Measurements from ENCODE around the gene DLG2.

The DLG2 gene

GRCh38 chr11:83827940-83828554 lies 1799.1 kb downstream of the DLG2 start:
- peak overlapping the region; percentile 60 for H2AFZ ChIP-seq (ENCODE audit: low read depth, low read length)
- H3K36me3 ChIP-seq (ENCODE audit: insufficient read depth, low read length) = no peaks in the 10 kb centered on the region
- no peaks in the 10 kb centered on the region for H3K27me3 ChIP-seq (ENCODE audit: insufficient read depth, low read length)
- H3K4me1 ChIP-seq (ENCODE audit: insufficient read depth, low read length) = no peaks in the 10 kb centered on the region
- H3K9me3 ChIP-seq (ENCODE audit: low read length) = no peaks in the 10 kb centered on the region
- no peak overlapping the region for H3K4me3 ChIP-seq (ENCODE audit: low read length)

GRCh38 chr11:83827520-83827919 lies 1799.6 kb downstream of the DLG2 start:
- no peaks in the 10 kb centered on the region for H3K27me3 ChIP-seq (ENCODE audit: insufficient read depth, low read length)
- H2AFZ ChIP-seq (ENCODE audit: low read depth, low read length) = peak overlapping the region; percentile 60
- no peaks in the 10 kb centered on the region for H3K36me3 ChIP-seq (ENCODE audit: insufficient read depth, low read length)
- no peak overlapping the region for H3K4me3 ChIP-seq (ENCODE audit: low read length)
- H3K4me1 ChIP-seq (ENCODE audit: insufficient read depth, low read length) = no peaks in the 10 kb centered on the region
- H3K9me3 ChIP-seq (ENCODE audit: low read length) = no peaks in the 10 kb centered on the region

GRCh38 chr11:83826078-83826477 lies 1801.1 kb downstream of the DLG2 start:
- Histone ChIP-seq H2AFZ (ENCODE audit: low read depth, low read length) (no peak overlapping the region), H3K27me3 (ENCODE audit: insufficient read depth, low read length) (peaks cover 5% of the 10 kb centered on the region), H3K9me3 (ENCODE audit: low read length) (no peaks in the 10 kb centered on the region), H3K4me1 (ENCODE audit: insufficient read depth, low read length) (no peaks in the 10 kb centered on the region), H3K4me3 (ENCODE audit: low read length) (no peak overlapping the region), H3K36me3 (ENCODE audit: insufficient read depth, low read length) (no peaks in the 10 kb centered on the region)

GRCh38 chr11:83823461-83824025 lies 1803.6 kb downstream of the DLG2 start:
- Histone ChIP-seq H3K4me1 (ENCODE audit: insufficient read depth, low read length) (no peaks in the 10 kb centered on the region), H3K36me3 (ENCODE audit: insufficient read depth, low read length) (no peaks in the 10 kb centered on the region), H2AFZ (ENCODE audit: low read depth, low read length) (no peak overlapping the region), H3K9me3 (ENCODE audit: low read length) (no peaks in the 10 kb centered on the region), H3K4me3 (ENCODE audit: low read length) (no peak overlapping the region), H3K27me3 (ENCODE audit: insufficient read depth, low read length) (peaks cover 8% of the 10 kb centered on the region)

DNA sequence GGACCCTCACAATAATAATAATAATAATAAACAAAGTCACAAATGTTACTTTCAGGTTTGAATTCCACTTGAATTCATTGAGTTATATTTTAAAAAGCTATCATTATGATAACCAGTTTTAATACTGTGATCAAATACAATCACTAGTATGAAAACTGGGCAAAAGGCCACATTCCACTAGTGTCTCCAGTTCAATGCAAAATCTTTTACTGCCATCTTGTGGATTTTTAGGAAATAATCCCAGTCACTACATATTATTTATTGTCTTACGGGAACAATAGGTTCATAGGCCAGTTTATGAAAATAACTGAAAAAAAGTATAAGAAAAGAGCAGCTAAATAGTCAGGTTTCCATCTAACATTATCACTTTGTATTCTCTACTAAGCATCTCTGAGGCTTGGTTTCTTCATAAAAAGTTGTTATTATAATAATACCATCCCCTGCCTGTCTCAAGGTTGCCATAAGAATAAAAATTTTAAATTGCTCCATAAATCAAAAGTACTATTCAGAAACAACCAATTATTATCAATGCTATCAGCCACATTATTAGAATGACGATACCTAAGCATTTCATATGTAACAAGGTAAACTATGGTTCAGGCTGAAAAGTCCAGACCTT lies 1807.1 kb downstream of the DLG2 start:
- H3K4me1 ChIP-seq (ENCODE audit: insufficient read depth, low read length) = no peaks in the 10 kb centered on the region
- no peak overlapping the region for H2AFZ ChIP-seq (ENCODE audit: low read depth, low read length)
- H3K36me3 ChIP-seq (ENCODE audit: insufficient read depth, low read length) = no peaks in the 10 kb centered on the region
- peaks cover 11% of the 10 kb centered on the region for H3K27me3 ChIP-seq (ENCODE audit: insufficient read depth, low read length)
- H3K9me3 ChIP-seq (ENCODE audit: low read length) = no peaks in the 10 kb centered on the region
- no peak overlapping the region for H3K4me3 ChIP-seq (ENCODE audit: low read length)

DNA sequence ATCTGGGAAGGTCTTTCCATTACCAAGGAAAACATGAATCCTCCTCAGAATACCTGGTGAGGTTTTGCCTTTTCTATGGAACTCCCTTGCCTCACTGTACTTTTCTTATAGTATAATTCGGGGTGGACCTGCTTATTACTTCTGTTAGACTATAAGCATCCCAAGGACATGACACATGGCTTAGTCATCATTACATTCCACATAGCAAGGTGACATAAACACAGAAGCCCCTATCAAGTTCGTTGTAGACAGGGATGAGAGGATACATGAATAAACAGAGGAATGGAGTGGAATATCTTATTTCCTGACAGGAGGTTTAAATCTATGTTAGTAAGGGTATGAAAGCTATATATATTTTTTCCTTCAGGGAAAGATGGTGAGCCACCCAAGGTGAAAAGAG lies 1808.8 kb downstream of the DLG2 start:
- H3K27me3 ChIP-seq (ENCODE audit: insufficient read depth, low read length) = peaks cover 13% of the 10 kb centered on the region

GRCh38 chr11:83816572-83817187 lies 1810.5 kb downstream of the DLG2 start:
- Histone ChIP-seq H3K36me3 (ENCODE audit: insufficient read depth, low read length) (no peaks in the 10 kb centered on the region), H3K9me3 (ENCODE audit: low read length) (no peaks in the 10 kb centered on the region), H2AFZ (ENCODE audit: low read depth, low read length) (no peak overlapping the region), H3K27me3 (ENCODE audit: insufficient read depth, low read length) (peaks cover 8% of the 10 kb centered on the region), H3K4me1 (ENCODE audit: insufficient read depth, low read length) (no peaks in the 10 kb centered on the region), H3K4me3 (ENCODE audit: low read length) (no peak overlapping the region)

More for the DNA sequence above, 1808.8 kb downstream of the DLG2 start:
- Histone ChIP-seq H3K36me3 (ENCODE audit: insufficient read depth, low read length) (no peaks in the 10 kb centered on the region), H2AFZ (ENCODE audit: low read depth, low read length) (no peak overlapping the region), H3K4me1 (ENCODE audit: insufficient read depth, low read length) (no peaks in the 10 kb centered on the region), H3K9me3 (ENCODE audit: low read length) (no peaks in the 10 kb centered on the region), H3K4me3 (ENCODE audit: low read length) (no peak overlapping the region)

DNA sequence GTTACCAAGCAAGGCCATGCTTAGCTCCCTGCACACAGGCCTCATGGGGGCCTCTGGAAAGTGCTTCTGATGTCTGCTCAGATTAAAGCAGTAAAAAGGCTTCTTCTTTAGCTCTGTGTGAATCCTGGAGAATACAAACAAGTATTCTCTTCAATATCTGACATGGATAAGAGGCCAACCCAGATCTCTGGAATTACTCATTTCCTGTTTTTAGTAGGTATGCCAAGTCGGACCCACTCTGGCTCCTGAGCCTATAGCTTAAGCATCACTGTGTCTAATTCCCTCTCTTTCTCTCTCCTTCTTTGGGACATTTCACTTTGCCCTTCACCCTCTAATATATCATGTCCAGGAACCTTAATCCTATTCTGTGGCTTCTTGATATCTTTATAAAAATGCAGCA lies 1811.4 kb downstream of the DLG2 start:
- Histone ChIP-seq H3K4me1 (ENCODE audit: insufficient read depth, low read length) (no peaks in the 10 kb centered on the region), H3K4me3 (ENCODE audit: low read length) (no peak overlapping the region), H3K9me3 (ENCODE audit: low read length) (no peaks in the 10 kb centered on the region), H3K27me3 (ENCODE audit: insufficient read depth, low read length) (peaks cover 8% of the 10 kb centered on the region), H3K36me3 (ENCODE audit: insufficient read depth, low read length) (no peaks in the 10 kb centered on the region), H2AFZ (ENCODE audit: low read depth, low read length) (no peak overlapping the region)

GRCh38 chr11:83813296-83813695 lies 1813.8 kb downstream of the DLG2 start:
- Histone ChIP-seq H2AFZ (ENCODE audit: low read depth, low read length) (no peak overlapping the region), H3K4me3 (ENCODE audit: low read length) (no peak overlapping the region), H3K36me3 (ENCODE audit: insufficient read depth, low read length) (no peaks in the 10 kb centered on the region), H3K9me3 (ENCODE audit: low read length) (no peaks in the 10 kb centered on the region), H3K4me1 (ENCODE audit: insufficient read depth, low read length) (no peaks in the 10 kb centered on the region), H3K27me3 (ENCODE audit: insufficient read depth, low read length) (peaks cover 9% of the 10 kb centered on the region)

GRCh38 chr11:83809274-83809673 lies 1817.9 kb downstream of the DLG2 start:
- Histone ChIP-seq H2AFZ (ENCODE audit: low read depth, low read length) (no peak overlapping the region), H3K4me1 (ENCODE audit: insufficient read depth, low read length) (no peaks in the 10 kb centered on the region), H3K27me3 (ENCODE audit: insufficient read depth, low read length) (peaks cover 14% of the 10 kb centered on the region), H3K36me3 (ENCODE audit: insufficient read depth, low read length) (no peaks in the 10 kb centered on the region), H3K4me3 (ENCODE audit: low read length) (no peak overlapping the region), H3K9me3 (ENCODE audit: low read length) (no peaks in the 10 kb centered on the region)

- Histone ChIP-seq H2AFZ (ENCODE audit: low read depth, low read length) (no peak overlapping the region), H3K4me1 (ENCODE audit: insufficient read depth, low read length) (no peaks in the 10 kb centered on the region), H3K9me3 (ENCODE audit: low read length) (no peaks in the 10 kb centered on the region), H3K36me3 (ENCODE audit: insufficient read depth, low read length) (no peaks in the 10 kb centered on the region), H3K27me3 (ENCODE audit: insufficient read depth, low read length) (no peaks in the 10 kb centered on the region), H3K4me3 (ENCODE audit: low read length) (no peak overlapping the region)
These were observed 1825.3 kb downstream of the DLG2 start for GRCh38 chr11:83801799-83802198.

GRCh38 chr11:83793310-83793709 lies 1833.8 kb downstream of the DLG2 start:
- H3K4me1 ChIP-seq (ENCODE audit: insufficient read depth, low read length) = no peaks in the 10 kb centered on the region
- no peaks in the 10 kb centered on the region for H3K9me3 ChIP-seq (ENCODE audit: low read length)
- H3K36me3 ChIP-seq (ENCODE audit: insufficient read depth, low read length) = no peaks in the 10 kb centered on the region
- no peak overlapping the region for H2AFZ ChIP-seq (ENCODE audit: low read depth, low read length)
- no peak overlapping the region for H3K4me3 ChIP-seq (ENCODE audit: low read length)
- H3K27me3 ChIP-seq (ENCODE audit: insufficient read depth, low read length) = no peaks in the 10 kb centered on the region

DNA sequence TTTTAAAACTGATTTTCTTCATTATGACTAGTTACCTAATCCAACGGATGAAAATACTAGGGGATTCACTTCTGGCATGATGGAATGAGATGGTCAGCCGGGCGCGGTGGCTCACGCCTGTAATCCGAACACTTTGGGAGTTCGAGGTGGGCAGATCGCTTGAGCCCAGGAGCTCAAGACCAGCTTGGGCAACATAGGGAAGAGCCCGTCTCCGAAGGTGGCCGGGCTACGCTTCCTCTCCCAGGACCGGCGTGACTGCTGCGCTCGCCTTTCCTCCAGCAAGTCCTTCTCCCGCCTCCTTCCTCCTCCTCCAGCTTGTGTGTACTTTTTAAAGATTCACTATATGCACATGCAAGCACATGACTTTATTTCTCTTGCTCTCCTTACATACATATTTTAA lies 1835.6 kb downstream of the DLG2 start:
- no peak overlapping the region for H3K4me3 ChIP-seq (ENCODE audit: low read length)
- H3K4me1 ChIP-seq (ENCODE audit: insufficient read depth, low read length) = no peaks in the 10 kb centered on the region
- no peak overlapping the region for H2AFZ ChIP-seq (ENCODE audit: low read depth, low read length)
- H3K36me3 ChIP-seq (ENCODE audit: insufficient read depth, low read length) = no peaks in the 10 kb centered on the region
- no peaks in the 10 kb centered on the region for H3K9me3 ChIP-seq (ENCODE audit: low read length)
- no peaks in the 10 kb centered on the region for H3K27me3 ChIP-seq (ENCODE audit: insufficient read depth, low read length)

Measured in neuron (in vitro differentiated cells).